Stomach smooth muscle (tissue), 2 donors: ENCODE results near the gene PRDM11.
"Not testable (repeated sequence)": the region's sequence is repeated elsewhere in the genome, so short reads cannot be mapped to it uniquely, and the experiment has no call there.

Source experiments
- H3K27ac ChIP-seq: one replicate; pipeline ENCODE4 v1.7.0; 2013; ENCODE audit warnings: mild to moderate bottlenecking, low read length, inconsistent platforms
- H3K27me3 ChIP-seq, 2 donors: one replicate each; pipeline ENCODE4 v1.7.0; 2013; ENCODE audit warnings: low read length in 2 of 2; ENCODE audit not compliant: insufficient read depth in 2 of 2, control insufficient read depth in 1 of 2
- H3K36me3 ChIP-seq, 2 donors: one replicate each; pipeline ENCODE4 v1.7.0; 2013; ENCODE audit warnings: low read length in 2 of 2; ENCODE audit not compliant: control insufficient read depth in 2 of 2, insufficient read depth in 2 of 2
- H3K4me1 ChIP-seq: one replicate; pipeline ENCODE4 v1.7.0; 2013; ENCODE audit warnings: low read length; ENCODE audit not compliant: control insufficient read depth, insufficient read depth
- H3K4me3 ChIP-seq, 2 donors: one replicate each; pipeline ENCODE4 v1.7.0; 2013; ENCODE audit warnings: low read length in 2 of 2
- H3K9ac ChIP-seq, 2 donors: one replicate each; pipeline ENCODE4 v1.7.0; 2013; ENCODE audit warnings: low read length in 2 of 2, mild to moderate bottlenecking in 1 of 2
- H3K9me3 ChIP-seq, 2 donors: one replicate each; pipeline ENCODE4 v1.7.0; 2013; ENCODE audit warnings: low read length in 2 of 2; ENCODE audit not compliant: control insufficient read depth in 2 of 2
- donor health status: healthy.
- donor health status: Pancreatic carcinoma.

PRDM11 gene

DNA sequence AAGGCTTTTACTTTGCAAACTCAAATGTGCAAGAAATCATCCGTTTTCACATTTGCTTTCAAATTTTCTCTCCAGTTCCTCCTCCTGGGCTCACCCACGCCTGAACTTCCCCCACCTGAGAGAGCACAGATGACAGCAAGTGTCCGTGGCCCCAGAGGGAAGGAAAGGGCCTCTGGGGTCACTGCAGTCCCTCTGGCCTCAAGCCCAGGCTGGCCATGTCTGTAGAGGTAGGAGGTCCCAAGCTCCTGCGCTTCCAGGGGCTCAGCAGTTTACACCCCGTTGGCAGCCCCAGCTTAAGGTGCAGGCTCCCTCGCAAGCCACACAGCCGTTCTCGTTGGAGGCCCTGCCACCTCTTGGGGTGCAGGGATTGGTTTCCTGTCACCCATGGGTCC is 40.5 kb upstream of the PRDM11 start:
- Histone ChIP-seq H3K36me3 (no peaks in the 10 kb centered on the region), H3K9ac (no peak overlapping the region), H3K27ac (no peak overlapping the region), H3K4me1 (peaks cover 10% of the 10 kb centered on the region), H3K27me3 (peaks cover 0 to 6% of the 10 kb centered on the region in 2 donors), H3K4me3 (no peak overlapping the region), H3K9me3 (no peaks in the 10 kb centered on the region)

DNA sequence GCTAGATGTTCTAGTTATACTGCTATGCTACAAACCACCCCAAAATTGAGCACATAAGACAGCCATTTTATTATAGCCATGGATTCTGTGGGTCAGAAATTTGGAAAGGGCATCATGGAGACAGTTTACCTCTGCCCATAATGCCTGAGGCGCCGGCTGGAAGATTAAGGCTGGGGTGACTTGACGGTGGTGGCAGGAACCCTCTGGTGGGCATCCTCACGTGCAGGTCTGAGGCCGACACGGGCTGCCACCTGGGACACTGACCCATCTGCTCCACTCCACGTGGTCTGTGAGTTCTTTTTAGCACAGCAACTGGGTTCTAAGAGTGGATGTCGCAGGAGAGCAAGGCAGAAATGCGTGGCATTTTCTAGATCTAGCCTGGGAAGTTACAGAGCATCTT is 40.0 kb upstream of the PRDM11 start:
- Histone ChIP-seq H3K27ac (no peak overlapping the region), H3K27me3 (peaks cover 0 to 6% of the 10 kb centered on the region in 2 donors)

DNA sequence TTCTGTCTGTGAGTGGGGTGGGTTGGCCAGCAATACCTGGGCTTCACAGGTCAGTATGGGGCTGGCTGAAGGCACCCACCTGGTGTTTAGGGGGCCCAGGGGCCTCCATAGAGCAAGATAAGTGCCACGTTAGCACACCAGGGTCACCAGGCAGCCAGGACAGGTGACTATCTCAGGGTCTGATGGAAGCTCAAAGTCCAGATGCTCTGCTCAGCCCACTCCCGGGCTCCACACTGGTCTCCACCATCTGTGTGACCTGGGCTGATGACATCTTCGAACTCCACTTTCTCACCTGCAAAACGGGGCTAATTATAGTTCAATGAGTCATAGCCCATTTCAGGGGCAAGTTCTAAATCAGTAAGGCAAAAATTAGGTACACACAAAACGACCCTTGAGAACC is 39.4 kb upstream of the PRDM11 start:
- Histone ChIP-seq H3K27ac (no peak overlapping the region), H3K9me3 (no peaks in the 10 kb centered on the region), H3K4me1 (peaks cover 10% of the 10 kb centered on the region), H3K36me3 (no peaks in the 10 kb centered on the region), H3K9ac (no peak overlapping the region), H3K27me3 (peaks cover 0 to 6% of the 10 kb centered on the region in 2 donors), H3K4me3 (no peak overlapping the region)

More for the DNA sequence above, 40.0 kb upstream of the PRDM11 start:
- Histone ChIP-seq H3K9me3 (no peaks in the 10 kb centered on the region), H3K4me1 (peaks cover 10% of the 10 kb centered on the region), H3K4me3 (no peak overlapping the region), H3K9ac (no peak overlapping the region), H3K36me3 (no peaks in the 10 kb centered on the region)

- H3K9me3 ChIP-seq = no peaks in the 10 kb centered on the region
- no peaks in the 10 kb centered on the region for H3K36me3 ChIP-seq
- H3K4me3 ChIP-seq = no peak overlapping the region
- peaks cover 2% of the 10 kb centered on the region for H3K4me1 ChIP-seq
- H3K9ac ChIP-seq = no peak overlapping the region
- H3K27ac ChIP-seq = no peak overlapping the region
- no peaks in the 10 kb centered on the region for H3K27me3 ChIP-seq
Measured at GRCh38 chr11:45108070-45109064, 38.1 kb upstream of the PRDM11 start.

DNA sequence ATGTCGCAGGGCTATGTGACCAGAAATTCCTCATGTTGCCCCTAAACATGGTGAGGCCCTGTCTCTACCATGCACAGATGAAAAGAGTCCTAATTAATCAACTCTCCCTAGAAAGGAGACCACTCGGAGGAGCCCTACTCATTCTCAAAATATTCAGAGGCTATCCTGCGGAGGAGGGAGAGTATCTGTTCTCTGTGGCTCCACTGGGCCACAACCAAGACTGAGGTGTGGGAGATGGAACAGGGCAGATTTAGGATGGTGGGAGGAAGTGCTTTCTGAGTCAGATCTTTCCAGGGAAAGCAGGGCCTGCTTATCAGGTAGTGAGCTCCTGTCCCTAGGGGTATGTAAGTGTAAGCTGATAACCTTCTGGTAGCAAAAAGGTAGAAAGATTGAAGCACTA is 37.0 kb upstream of the PRDM11 start:
- Histone ChIP-seq H3K4me3 (no peak overlapping the region), H3K9ac (no peak overlapping the region), H3K4me1 (peaks cover 2% of the 10 kb centered on the region), H3K36me3 (no peaks in the 10 kb centered on the region), H3K9me3 (no peaks in the 10 kb centered on the region), H3K27me3 (no peaks in the 10 kb centered on the region), H3K27ac (no peak overlapping the region)

- no peaks in the 10 kb centered on the region for H3K36me3 ChIP-seq
- H3K27ac ChIP-seq = no peak overlapping the region
- H3K4me1 ChIP-seq = peaks cover 2% of the 10 kb centered on the region
- H3K4me3 ChIP-seq = no peak overlapping the region
- H3K9me3 ChIP-seq = no peaks in the 10 kb centered on the region
- H3K9ac ChIP-seq = no peak overlapping the region
- H3K27me3 ChIP-seq = no peaks in the 10 kb centered on the region
Measured at GRCh38 chr11:45110562-45110961, 35.9 kb upstream of the PRDM11 start.

- Histone ChIP-seq H3K4me1 (no peaks in the 10 kb centered on the region), H3K9ac (no peak overlapping the region), H3K36me3 (no peaks in the 10 kb centered on the region), H3K27me3 (no peaks in the 10 kb centered on the region), H3K4me3 (no peak overlapping the region), H3K9me3 (no peaks in the 10 kb centered on the region), H3K27ac (no peak overlapping the region)
Measured at GRCh38 chr11:45113807-45114206, 32.6 kb upstream of the PRDM11 start.

DNA sequence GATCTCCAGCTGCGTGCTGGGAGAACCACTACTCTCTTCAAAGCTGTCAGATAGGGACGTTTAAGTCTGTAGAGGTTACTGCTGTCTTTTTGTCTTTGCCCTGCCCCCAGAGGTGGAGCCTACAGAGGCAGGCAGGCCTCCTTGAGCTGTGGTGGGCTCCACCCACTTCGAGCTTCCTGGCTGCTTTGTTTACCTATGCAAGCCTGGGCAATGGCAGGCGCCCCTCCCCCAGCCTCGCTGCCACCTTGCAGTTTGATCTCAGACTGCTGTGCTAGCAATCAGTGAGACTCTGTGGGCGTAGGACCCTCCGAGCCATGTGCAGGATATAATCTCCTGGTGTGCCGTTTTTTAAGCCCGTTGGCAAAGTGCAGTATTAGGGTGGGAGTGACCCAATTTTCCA is 18.6 kb upstream of the PRDM11 start:
- H3K4me1 ChIP-seq, H3K9ac ChIP-seq, H3K36me3 ChIP-seq, H3K9me3 ChIP-seq, H3K27me3 ChIP-seq, H3K27ac ChIP-seq, H3K4me3 ChIP-seq: not testable (repeated sequence)

DNA sequence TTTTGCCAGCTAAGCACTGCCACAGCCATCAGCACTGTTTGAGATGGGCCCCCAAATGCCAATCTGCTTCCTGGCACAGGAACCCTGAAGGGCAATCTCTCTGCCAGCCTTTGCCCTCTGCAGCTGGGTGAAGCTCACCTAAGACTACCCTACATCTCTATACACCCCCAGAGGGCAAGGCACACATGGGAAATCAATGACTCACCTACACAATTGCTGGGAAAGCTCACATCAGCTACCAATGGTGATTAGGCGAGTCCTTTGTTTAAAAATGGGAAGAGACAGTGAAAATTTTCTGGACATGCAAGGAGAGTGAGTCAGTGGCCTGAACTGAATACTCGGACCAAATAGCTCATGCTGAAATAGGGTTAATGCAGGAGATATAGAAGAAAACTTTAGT is 12.6 kb upstream of the PRDM11 start:
- no peaks in the 10 kb centered on the region for H3K4me1 ChIP-seq
- H3K36me3 ChIP-seq = no peaks in the 10 kb centered on the region
- no peaks in the 10 kb centered on the region for H3K9me3 ChIP-seq
- H3K4me3 ChIP-seq = no peak overlapping the region
- H3K9ac ChIP-seq = no peak overlapping the region
- no peak overlapping the region for H3K27ac ChIP-seq
- H3K27me3 ChIP-seq = peaks cover 3 to 10% of the 10 kb centered on the region in 2 donors

DNA sequence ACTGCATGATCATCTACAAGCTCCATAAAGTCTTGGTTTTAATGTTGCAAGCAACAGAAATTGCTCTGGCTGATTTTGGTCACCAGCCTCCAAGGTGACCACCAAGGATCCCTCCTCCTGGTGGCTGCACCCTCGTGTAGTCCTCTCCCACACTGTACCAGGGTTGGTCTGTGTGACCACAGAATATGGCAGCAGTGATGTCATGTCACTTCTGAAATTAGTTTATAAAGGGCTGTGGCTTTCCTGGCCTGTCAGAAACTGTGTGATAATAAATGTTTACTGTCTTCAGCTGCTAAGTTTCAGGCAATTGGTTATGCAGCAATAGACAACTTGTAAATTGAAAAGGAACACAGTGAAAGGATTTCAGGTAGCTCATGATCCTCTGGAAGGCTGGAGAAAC is 5.3 kb upstream of the PRDM11 start:
- Histone ChIP-seq H3K36me3 (no peaks in the 10 kb centered on the region), H3K9me3 (no peaks in the 10 kb centered on the region), H3K4me3 (no peak overlapping the region), H3K9ac (no peak overlapping the region), H3K27me3 (no peaks in the 10 kb centered on the region), H3K27ac (no peak overlapping the region), H3K4me1 (peaks cover 10% of the 10 kb centered on the region)

DNA sequence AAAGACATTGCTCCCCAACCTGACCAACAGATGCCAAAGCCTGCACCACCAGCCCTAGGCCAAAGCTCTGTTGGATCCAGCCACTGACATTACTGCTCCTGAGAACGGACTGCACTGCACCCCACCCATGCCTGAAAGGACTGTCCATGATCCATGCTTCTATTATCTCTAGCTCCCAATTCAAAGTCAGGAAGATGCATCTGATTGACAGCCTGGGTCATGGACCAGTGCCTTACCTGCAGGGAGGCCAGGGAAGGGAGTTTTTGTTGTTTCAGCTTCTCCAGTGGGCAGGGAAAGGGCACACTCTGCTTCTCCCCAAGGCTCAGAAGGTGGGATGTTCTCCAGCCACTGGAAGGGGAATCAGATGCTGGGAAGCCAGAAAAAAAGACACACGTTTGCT is 4.8 kb upstream of the PRDM11 start:
- no peaks in the 10 kb centered on the region for H3K27me3 ChIP-seq
- no peaks in the 10 kb centered on the region for H3K36me3 ChIP-seq

More for the DNA sequence above, 4.8 kb upstream of the PRDM11 start:
- Histone ChIP-seq H3K4me3 (no peak overlapping the region), H3K27ac (no peak overlapping the region), H3K4me1 (peaks cover 10% of the 10 kb centered on the region), H3K9ac (no peak overlapping the region), H3K9me3 (no peaks in the 10 kb centered on the region)
